GM10266 (cell line): ENCODE data around the gene CUEDC1.

Experiments
- DNase-seq: peaks from one replicate; pipeline ENCODE4 v3.0.0; 2012; ENCODE audit errors: extremely low spot score
- TF ChIP-seq, protein P1 (sequence below): IDR thresholded peaks from 2 replicates; pipeline ENCODE4 v1.5.1; 2012; ENCODE audit warnings: mild to moderate bottlenecking, low read depth; ENCODE audit not compliant: control insufficient read depth, insufficient read depth; ENCODE audit errors: missing control alignments

The CUEDC1 gene

DNA sequence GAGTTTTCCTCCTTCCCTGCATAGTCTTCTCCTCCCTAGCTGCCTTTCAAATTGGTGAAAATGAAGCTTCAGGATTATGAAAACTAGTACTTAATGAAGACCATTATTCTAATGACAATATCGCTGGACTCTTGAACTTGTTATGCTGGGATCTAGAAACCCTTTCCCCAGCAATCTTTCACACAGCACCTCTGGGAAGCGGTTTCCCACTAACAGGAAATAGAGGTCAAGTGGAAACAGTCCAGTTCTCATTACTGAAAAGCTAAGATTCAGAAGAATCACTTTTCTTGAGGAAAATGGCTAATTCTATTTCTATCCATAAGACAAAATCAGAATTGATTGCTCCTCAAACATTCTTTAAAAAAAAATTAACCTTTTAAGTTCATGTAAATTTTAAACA is 34.8 kb upstream of the CUEDC1 start:
- no peak for DNase-seq
- TF ChIP-seq, protein P1, sequence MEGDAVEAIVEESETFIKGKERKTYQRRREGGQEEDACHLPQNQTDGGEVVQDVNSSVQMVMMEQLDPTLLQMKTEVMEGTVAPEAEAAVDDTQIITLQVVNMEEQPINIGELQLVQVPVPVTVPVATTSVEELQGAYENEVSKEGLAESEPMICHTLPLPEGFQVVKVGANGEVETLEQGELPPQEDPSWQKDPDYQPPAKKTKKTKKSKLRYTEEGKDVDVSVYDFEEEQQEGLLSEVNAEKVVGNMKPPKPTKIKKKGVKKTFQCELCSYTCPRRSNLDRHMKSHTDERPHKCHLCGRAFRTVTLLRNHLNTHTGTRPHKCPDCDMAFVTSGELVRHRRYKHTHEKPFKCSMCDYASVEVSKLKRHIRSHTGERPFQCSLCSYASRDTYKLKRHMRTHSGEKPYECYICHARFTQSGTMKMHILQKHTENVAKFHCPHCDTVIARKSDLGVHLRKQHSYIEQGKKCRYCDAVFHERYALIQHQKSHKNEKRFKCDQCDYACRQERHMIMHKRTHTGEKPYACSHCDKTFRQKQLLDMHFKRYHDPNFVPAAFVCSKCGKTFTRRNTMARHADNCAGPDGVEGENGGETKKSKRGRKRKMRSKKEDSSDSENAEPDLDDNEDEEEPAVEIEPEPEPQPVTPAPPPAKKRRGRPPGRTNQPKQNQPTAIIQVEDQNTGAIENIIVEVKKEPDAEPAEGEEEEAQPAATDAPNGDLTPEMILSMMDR: no peak

DNA sequence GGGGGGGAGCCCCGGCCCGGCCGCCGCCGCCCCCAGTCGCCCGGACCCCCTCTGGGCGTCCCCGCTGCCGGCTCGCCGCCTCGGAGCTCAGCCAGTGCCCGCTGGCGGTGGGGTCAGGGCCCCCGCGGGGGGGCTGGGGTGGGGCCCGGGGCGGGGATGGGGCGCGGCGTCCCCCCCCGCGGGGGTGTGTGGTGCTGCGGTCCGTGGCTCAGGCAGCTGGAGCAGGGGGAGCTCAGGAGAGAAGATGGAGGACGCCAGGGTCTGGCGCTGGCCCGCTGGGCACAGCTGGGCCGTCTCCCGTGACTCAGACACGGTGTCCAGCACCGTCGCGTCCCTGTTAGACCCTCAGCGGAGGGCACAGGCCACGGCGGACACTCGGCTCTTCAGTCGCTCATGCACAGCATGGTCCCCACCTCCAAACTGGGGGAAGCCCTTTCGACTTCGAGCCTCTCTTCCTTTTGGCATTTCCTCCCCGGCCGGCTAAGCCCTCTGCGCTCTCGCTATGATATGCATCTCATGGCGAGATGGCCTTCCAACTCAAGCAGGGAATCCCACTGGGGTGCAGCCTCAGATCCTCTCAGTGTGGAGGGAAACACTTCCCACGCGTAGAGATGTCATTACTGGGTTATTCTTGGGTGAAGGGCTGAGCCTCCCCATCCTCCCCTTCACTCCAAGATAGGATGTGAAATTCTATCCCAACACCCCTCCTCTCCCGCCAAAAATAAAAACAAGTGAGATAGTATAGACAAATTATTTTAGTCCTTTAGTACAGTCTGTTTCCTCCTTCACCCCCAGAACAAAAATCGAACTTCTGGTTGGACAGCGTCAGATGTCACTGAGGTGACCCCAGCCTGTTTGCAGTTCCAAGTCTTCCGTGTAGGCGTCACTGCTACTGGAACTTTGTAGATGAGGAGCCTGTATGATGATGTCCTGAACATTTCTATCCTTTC is 33.4 kb upstream of the CUEDC1 start:
- TF ChIP-seq, protein P1: no peak
- peak; percentile 90 for DNase-seq

DNA sequence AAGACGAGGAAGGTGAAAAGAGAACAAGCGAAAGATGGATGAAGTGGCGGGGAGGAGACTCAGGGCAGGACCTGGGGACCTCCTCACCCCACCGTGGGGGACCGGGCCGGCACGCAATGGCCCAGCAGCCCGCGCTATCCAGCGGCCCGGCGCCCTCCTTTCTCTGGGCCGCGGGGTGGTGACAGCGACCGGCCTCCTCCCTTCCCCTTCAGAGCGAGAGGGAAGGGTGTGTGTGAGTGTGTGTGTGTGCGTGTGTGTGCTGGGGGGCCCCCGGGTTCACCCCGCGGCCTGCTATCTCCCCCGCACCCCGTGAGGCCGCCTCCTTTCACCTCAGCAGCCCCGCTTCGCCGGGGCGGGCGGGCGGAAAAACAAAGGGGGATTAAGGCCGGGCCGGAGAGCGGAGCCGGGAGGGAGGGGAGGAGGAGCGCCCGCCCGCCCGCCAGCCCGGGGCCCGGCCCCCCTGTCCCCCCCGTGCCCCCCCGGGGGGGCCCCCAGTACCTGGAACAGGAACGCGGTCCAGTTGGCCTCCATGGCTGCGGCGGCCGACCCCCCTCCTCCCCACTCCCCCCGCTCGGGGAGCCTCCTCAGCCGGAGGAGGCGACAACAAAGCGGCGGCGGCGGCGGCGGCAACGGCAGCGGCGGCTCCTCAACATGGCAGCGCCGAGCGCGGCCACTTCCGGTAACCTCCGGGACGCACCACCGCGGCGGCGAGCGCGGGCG is 32.5 kb upstream of the CUEDC1 start, which contains the start of gene VEZF1:
Gene VEZF1, minus strand, starts transcription at position 674 of the 720 bp plus-strand sequence. Its CDS starts 143 bp downstream, at position 531.
- DNase-seq: peak; percentile 79
- TF ChIP-seq, protein P1: no peak

DNA sequence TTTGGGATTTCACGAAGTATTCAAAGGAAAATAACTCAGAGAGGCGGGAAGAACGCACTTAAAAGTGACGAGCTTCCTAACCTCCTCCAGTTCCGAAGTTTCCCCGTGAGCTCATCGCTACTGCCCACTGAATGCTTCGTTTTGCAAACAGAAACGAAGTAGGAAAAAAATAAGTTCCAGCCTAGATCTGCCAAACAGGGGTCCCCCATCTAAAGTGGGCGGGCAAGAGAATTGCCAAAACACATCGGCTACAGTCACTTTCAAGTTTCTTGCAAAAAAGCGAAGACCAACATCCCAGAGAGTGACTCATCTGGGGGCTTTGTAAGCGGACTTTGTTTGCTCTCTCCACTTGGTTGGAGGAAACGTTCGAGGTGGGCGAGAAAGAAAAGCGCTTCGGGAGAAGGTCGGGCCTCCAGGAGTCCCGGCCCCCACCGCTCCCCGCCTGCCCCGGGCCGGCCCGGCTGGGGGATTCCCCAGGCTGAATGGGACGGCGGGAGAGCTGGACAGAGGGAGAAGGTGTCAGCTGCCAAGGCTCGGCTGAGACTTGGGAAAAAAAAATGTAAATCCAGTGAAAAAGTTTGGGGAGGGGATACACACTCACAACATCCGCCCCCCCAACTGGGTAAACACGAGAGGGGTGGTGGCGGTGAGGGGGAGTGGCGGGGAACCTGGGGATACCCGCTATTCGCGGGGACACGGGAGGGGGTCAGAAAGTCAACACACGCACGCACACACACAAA is 31.8 kb upstream of the CUEDC1 start:
- TF ChIP-seq, protein P1: no peak
- peak; percentile 58 for DNase-seq

DNA sequence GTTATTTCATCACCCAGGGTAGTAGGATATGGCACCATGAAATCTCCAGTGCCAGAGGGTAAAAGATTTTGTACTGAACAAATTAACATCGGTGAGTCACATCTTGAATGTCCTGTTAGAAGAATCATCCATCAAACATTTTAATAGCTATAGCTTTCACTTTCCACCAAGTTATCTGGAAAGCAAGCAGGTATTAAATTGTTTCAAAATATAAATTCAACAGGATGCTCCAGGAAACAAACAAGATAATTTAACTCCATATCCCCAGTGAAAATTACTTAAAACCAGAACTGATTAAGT is 30.4 kb upstream of the CUEDC1 start:
- no peak for DNase-seq
- TF ChIP-seq, protein P1: no peak

DNA sequence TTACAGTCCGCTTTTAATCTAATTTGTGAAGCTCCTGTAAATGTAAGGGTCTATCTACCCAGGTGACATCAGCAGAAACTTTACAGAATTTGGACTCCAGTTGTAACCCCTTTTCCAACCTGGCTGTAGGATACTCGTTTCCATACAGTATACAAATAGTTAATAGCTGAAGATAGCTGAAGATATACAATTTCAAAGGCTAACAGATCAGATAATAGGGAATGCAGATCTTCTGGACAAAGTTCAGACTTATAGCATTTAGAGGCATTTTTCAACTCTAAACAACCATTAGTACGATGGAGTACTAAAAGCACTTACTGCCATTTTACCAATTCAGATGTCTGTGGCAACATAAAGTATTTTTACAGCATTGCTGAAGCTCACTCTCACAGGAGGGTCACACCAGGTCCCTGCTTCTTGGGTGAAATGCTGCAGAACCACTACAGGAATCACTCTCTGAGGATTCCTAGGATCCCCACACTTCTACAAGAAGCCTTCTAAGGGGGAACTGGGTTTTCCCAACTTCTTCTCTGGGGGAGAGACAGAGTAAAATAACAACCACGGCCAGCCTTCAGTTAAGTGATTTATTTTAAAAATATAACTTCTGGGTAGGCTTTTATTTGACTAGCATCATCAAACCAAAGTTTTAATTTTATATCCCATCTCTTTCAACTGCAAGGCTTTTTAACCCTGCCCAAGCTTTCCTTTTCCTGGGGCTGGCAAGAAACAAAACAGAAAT is 29.9 kb upstream of the CUEDC1 start:
- TF ChIP-seq, protein P1: no peak
- no peak for DNase-seq
